ENCODE data around the gene KCNG4.
A peak's percentile ranks its signal among the peaks of the same experiment; 100 is the strongest.
"Not testable (repeated sequence)": the region's sequence is repeated elsewhere in the genome, so short reads cannot be mapped to it uniquely, and the experiment has no call there.

KCNG4 gene

DNA sequence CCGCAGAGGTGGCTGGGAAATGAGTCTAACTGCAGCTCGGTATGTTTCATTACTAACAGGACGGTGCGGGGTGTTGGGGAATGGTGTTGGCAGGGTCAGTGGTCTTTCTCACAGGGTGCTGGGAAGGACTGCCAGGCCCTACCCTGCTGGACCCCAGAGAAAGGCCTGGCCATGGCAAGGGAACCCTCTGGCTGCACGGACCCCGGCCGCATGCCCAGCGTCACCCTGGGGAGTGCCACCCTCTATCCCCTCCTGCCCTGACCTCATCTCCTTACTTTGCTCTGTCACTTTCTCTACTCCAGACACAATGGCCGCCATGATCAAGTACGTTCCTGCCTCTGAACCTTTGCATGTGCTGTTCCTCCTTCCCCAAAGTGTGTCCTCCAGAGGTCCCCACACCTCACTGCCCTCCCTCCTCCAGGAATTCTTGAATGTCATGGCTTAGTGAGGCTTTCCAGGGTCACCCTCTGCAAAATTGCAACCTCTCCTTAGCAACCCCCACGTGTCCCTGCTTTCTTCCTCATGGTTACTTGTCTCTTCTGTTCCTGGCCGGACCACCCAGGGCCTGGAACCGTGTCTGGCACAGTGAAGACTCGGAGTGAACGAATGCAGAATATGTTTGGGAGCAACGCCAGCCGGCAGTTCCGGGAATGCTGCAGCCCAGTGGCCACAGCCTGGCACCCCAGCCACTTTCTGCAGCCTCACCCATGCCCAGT lies 33.7 kb downstream of the KCNG4 start:
- DNase-seq (ENCODE audit: low read depth) = no peak
- TF ChIP-seq, protein P1, sequence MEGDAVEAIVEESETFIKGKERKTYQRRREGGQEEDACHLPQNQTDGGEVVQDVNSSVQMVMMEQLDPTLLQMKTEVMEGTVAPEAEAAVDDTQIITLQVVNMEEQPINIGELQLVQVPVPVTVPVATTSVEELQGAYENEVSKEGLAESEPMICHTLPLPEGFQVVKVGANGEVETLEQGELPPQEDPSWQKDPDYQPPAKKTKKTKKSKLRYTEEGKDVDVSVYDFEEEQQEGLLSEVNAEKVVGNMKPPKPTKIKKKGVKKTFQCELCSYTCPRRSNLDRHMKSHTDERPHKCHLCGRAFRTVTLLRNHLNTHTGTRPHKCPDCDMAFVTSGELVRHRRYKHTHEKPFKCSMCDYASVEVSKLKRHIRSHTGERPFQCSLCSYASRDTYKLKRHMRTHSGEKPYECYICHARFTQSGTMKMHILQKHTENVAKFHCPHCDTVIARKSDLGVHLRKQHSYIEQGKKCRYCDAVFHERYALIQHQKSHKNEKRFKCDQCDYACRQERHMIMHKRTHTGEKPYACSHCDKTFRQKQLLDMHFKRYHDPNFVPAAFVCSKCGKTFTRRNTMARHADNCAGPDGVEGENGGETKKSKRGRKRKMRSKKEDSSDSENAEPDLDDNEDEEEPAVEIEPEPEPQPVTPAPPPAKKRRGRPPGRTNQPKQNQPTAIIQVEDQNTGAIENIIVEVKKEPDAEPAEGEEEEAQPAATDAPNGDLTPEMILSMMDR (conservative IDR thresholded peaks at IDR 0.05; ENCODE audit: control insufficient read depth, insufficient read depth, low read depth, low read length) = no peak
- no peak overlapping the region for H3K4me3 ChIP-seq (ENCODE audit: control insufficient read depth, low read depth, low read length)

GRCh38 chr16:84205123-84205522 lies 34.7 kb downstream of the KCNG4 start:
- DNase-seq (ENCODE audit: low read depth) = peak; percentile 37

GRCh38 chr16:84204551-84204950 lies 35.3 kb downstream of the KCNG4 start:
- not testable (repeated sequence) for H3K4me3 ChIP-seq (ENCODE audit: control insufficient read depth, low read depth, low read length); DNase-seq (ENCODE audit: low read depth)

More at GRCh38 chr16:84205123-84205522, 34.7 kb downstream of the KCNG4 start:
- not testable (repeated sequence) for H3K4me3 ChIP-seq (ENCODE audit: control insufficient read depth, low read depth, low read length)

- H3K4me3 ChIP-seq (ENCODE audit: control insufficient read depth, low read depth, low read length) = no peak overlapping the region
- no peak for DNase-seq (ENCODE audit: low read depth)
- TF ChIP-seq, protein P1 (conservative IDR thresholded peaks at IDR 0.05; ENCODE audit: control insufficient read depth, insufficient read depth, low read depth, low read length) = no peak
These were observed 40.0 kb downstream of the KCNG4 start for GRCh38 chr16:84199861-84200260.

DNA sequence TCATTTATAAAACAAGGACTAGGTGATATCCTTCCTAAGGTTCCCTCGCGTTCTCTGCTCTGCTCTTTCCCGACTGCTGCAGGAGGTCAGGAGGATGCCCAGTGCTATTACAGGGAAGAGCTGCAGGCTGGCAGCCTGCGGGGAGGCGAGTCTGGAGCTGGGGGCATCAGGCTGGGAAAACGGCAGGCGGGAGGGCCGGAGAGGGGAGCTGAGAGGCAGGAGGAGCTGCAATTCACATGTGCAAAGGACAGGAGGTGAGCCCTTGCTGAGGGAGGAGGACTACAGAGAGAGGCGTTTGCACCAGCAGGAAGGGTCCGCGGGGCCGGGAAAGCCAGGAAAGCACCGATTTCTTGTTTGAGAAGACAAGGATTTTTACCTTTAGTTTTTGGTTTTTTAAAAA lies 40.7 kb downstream of the KCNG4 start:
- H3K4me3 ChIP-seq (ENCODE audit: control insufficient read depth, low read depth, low read length) = no peak overlapping the region
- DNase-seq (ENCODE audit: low read depth) = no peak
- TF ChIP-seq, protein P1 (conservative IDR thresholded peaks at IDR 0.05; ENCODE audit: control insufficient read depth, insufficient read depth, low read depth, low read length) = no peak

DNA sequence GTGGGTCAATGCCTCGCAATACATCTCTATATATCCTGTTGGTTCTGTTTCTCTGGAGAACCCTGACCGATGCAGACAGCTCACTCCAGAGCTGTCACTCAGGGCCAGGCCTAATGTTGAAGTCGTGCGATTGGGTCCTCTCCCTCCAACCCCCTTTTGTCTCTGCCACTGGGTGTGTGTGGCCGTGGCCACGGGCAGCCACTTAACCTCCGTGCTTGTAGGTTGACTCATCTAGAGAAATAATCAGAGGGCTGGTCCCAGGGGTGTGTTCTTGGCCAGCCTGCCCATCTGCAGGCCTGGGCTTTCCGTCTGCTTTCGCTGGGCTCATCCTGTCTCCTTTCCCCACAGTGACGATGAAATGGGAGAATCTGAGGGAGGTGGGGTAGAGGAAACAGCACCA lies 41.4 kb downstream of the KCNG4 start:
- TF ChIP-seq, protein P1 (conservative IDR thresholded peaks at IDR 0.05; ENCODE audit: control insufficient read depth, insufficient read depth, low read depth, low read length) = no peak
- DNase-seq (ENCODE audit: low read depth) = peak; percentile 79
- no peak overlapping the region for H3K4me3 ChIP-seq (ENCODE audit: control insufficient read depth, low read depth, low read length)

- H3K4me3 ChIP-seq (ENCODE audit: control insufficient read depth, low read depth, low read length) = no peak overlapping the region
- TF ChIP-seq, protein P1 (conservative IDR thresholded peaks at IDR 0.05; ENCODE audit: control insufficient read depth, insufficient read depth, low read depth, low read length) = no peak
- no peak for DNase-seq (ENCODE audit: low read depth)
These were observed 42.2 kb downstream of the KCNG4 start for GRCh38 chr16:84197466-84198128.

All from fibroblast of mammary gland (primary cell).